Measurements from ENCODE around the gene CENPH. TPM values are rescaled to one million over a fixed set of nuclear protein-coding genes. Genes with fewer than 3 reads are reported as not detected.

The CENPH gene
- total and polyA plus RNA-seq, 2 of the 8 experiments (the other 6 are each of a cell fraction or from before 2014, with no cell fraction given) = 69.0 to 82.8 TPM

DNA sequence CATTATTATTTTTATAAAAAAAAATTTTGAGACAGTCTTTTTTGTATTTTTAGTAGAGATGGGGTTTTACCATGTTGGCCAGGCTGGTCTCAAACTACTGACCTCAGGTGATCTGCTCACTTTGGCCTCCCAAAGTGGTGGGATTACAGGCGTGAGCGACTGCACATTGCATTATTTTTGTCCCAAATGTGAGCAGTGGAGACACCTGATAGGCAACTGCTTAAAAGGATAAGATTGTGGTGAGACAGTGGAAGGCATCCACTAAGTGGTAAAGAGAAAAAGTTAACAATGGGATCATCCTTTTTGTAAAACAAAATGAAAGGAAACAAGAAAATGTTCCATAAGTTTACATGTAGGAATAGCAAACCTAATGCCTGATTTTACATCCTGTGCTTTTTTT, 2.0 kb upstream of the CENPH start (continued):
- TF ChIP-seq FOSL1 (IDR thresholded peaks at IDR 0.05; ENCODE audit: insufficient read depth, low read depth, low read length) (no peak), HDAC6 (IDR thresholded peaks at IDR 0.05; ENCODE audit: low read depth, low read length) (no peak), EGR1 (IDR thresholded peaks at IDR 0.05; ENCODE audit: borderline replicate concordance, low read depth, low read length) (no peak)

Measured in H1 (cell line).